Activated CD4-positive, alpha-beta T cell treated with anti-CD3 and anti-CD28 coated beads, Interleukin-2, amount 10 ng/mL, durations not matched to agents 7 days and 5 days (primary cell): ENCODE results near the gene OR5AK2. TPM values are rescaled to one million over a fixed set of nuclear protein-coding genes. Genes with fewer than 3 reads are reported as not detected.

Source experiments
- CTCF ChIA-PET: fragments of 350-600 bp; sonication (Branson Sonifier 250); formaldehyde crosslinking; loops from one replicate; lab custom pipeline; 2021; ENCODE audit warnings: antibody characterized with exemption; lab: Charles Lee
- POLR2A ChIA-PET: fragments of 350-600 bp; sonication (Branson Sonifier 250); formaldehyde crosslinking; loops from one replicate; lab custom pipeline; 2021; ENCODE audit warnings: antibody characterized with exemption; lab: Charles Lee
- DNase-seq: peaks from one replicate; pipeline ENCODE4 v3.0.0-alpha.2; 2020
- H3K27ac Mint-ChIP-seq: one replicate; pipeline ENCODE4 v1.8.0; 2021; ENCODE audit warnings: mild to moderate bottlenecking, moderate library complexity, mixed read lengths
- H3K27me3 Mint-ChIP-seq: one replicate; pipeline ENCODE4 v1.8.0; 2021; ENCODE audit warnings: mixed read lengths
- H3K36me3 Mint-ChIP-seq: one replicate; pipeline ENCODE4 v1.8.0; 2021; ENCODE audit warnings: low read depth, mixed read lengths
- H3K4me1 Mint-ChIP-seq: one replicate; pipeline ENCODE4 v1.8.0; 2021; ENCODE audit warnings: mixed read lengths
- H3K4me3 Mint-ChIP-seq: one replicate; pipeline ENCODE4 v1.8.0; 2021; ENCODE audit warnings: mild to moderate bottlenecking, moderate library complexity, mixed read lengths
- H3K9me3 Mint-ChIP-seq: one replicate; pipeline ENCODE4 v1.8.0; 2021; ENCODE audit warnings: mixed read lengths
- total RNA-seq, 2 experiments: library from RNA; stranded (reverse); gene quantifications; one replicate each; pipeline ENCODE4 v1.2.3, GENCODE V29; 2021

OR5AK2 gene
- total RNA-seq, 2 experiments from 2014 or later: not detected

- H3K27me3 Mint-ChIP-seq: no peaks in the 10 kb centered on the region
- H3K27ac Mint-ChIP-seq: no peak overlapping the region
- no peak overlapping the region for H3K4me3 Mint-ChIP-seq
- POLR2A ChIA-PET: no interaction called here
- H3K36me3 Mint-ChIP-seq: no peaks in the 10 kb centered on the region
- no peak for DNase-seq
- CTCF ChIA-PET: no interaction called here
- H3K9me3 Mint-ChIP-seq: peaks cover 2% of the 10 kb centered on the region
- no peaks in the 10 kb centered on the region for H3K4me1 Mint-ChIP-seq
Measured at GRCh38 chr11:57031556-57031955, 42.8 kb downstream of the OR5AK2 start.

Other genes starting within 250 kb of the OR5AK2 start
- gene OR9G4, start 240.2 kb upstream of the OR5AK2 start, total RNA-seq: not detected
- gene LRRC55, start 193.0 kb downstream of the OR5AK2 start, total RNA-seq: not detected
- not detected for gene APLNR, start 248.3 kb downstream of the OR5AK2 start, total RNA-seq